OCI-LY1 (cell line): ENCODE measurements around the gene SCIMP.

ENCODE experiments used
- H2AFZ ChIP-seq: fragments of 200-600 bp; sonication (generic), shearing (Covaris generic); 2 replicates; pipeline ENCODE4 v1.6.0; 2014; ENCODE audit warnings: antibody characterized with exemption, mild to moderate bottlenecking, low read length
- H3F3A ChIP-seq: fragments of 200-600 bp; sonication (generic), shearing (Covaris generic); 2 replicates; pipeline ENCODE4 v1.6.0; 2014; ENCODE audit warnings: mild to moderate bottlenecking, antibody characterized with exemption, low read length, moderate library complexity; ENCODE audit not compliant: insufficient read depth
- H3K27ac ChIP-seq: fragments of 200-600 bp; sonication (generic); 2 replicates; pipeline ENCODE4 v1.5.1; 2014; ENCODE audit warnings: low read length, mixed run types, mild to moderate bottlenecking, low read depth; ENCODE audit not compliant: poor library complexity, severe bottlenecking
- H3K27me3 ChIP-seq: fragments of 200-600 bp; sonication (generic); 2 replicates; pipeline ENCODE4 v1.6.0; 2014; ENCODE audit warnings: antibody characterized with exemption, mild to moderate bottlenecking, low read length, moderate library complexity; ENCODE audit not compliant: insufficient read depth
- H3K36me3 ChIP-seq: fragments of 200-600 bp; sonication (generic); 2 replicates; pipeline ENCODE4 v1.6.1; 2014; ENCODE audit warnings: mild to moderate bottlenecking, antibody characterized with exemption, low read length, moderate library complexity, mixed read lengths; ENCODE audit not compliant: insufficient read depth
- H3K4me1 ChIP-seq: fragments of 200-600 bp; sonication (generic); 2 replicates; pipeline ENCODE4 v1.5.1; 2014; ENCODE audit warnings: mild to moderate bottlenecking, low read length, moderate library complexity; ENCODE audit not compliant: insufficient read depth, severe bottlenecking
- H3K4me2 ChIP-seq: fragments of 200-600 bp; sonication (generic), shearing (Covaris generic); 2 replicates; pipeline ENCODE4 v1.6.1; 2014; ENCODE audit warnings: low read length
- H3K4me3 ChIP-seq: fragments of 200-600 bp; sonication (generic); 2 replicates; pipeline ENCODE4 v1.5.1; 2014; ENCODE audit warnings: low read length, low read depth, mild to moderate bottlenecking, mixed read lengths; ENCODE audit not compliant: poor library complexity, severe bottlenecking
- H3K79me2 ChIP-seq: fragments of 200-600 bp; shearing (Covaris generic); 2 replicates; pipeline ENCODE4 v1.6.1; 2016; ENCODE audit warnings: mixed run types, low read length, mixed read lengths; ENCODE audit not compliant: insufficient read depth
- H3K9ac ChIP-seq: fragments of 200-600 bp; sonication (generic), shearing (Covaris generic); 2 replicates; pipeline ENCODE4 v1.6.1; 2014; ENCODE audit warnings: mild to moderate bottlenecking, low read length, mixed read lengths
- H3K9me2 ChIP-seq: fragments of 200-600 bp; sonication (generic), shearing (Covaris generic); 2 replicates; pipeline ENCODE4 v1.6.1; 2014; ENCODE audit warnings: low read depth, mild to moderate bottlenecking, low read length, mixed read lengths
- H3K9me3 ChIP-seq: fragments of 200-600 bp; shearing (Covaris generic); 2 replicates; pipeline ENCODE4 v1.6.1; 2014; ENCODE audit warnings: low read length, mixed read lengths
- H4K20me1 ChIP-seq: fragments of 200-600 bp; sonication (generic), shearing (Covaris generic); 2 replicates; pipeline ENCODE4 v1.6.0; 2016; ENCODE audit warnings: mild to moderate bottlenecking, low read length; ENCODE audit not compliant: insufficient read depth
- EZH2 ChIP-seq: fragments of 200-600 bp; sonication (generic), shearing (Covaris generic); IDR thresholded peaks from 2 replicates; pipeline ENCODE4 v1.8.0; 2017; ENCODE audit warnings: borderline replicate concordance, mixed run types, mild to moderate bottlenecking, antibody characterized with exemption, low read length, moderate library complexity, mixed read lengths
- TF ChIP-seq, protein P1 (sequence below): fragments of 200-600 bp; sonication (generic), shearing (Covaris generic); IDR thresholded peaks from 2 replicates; pipeline ENCODE4 v1.5.1; 2017; ENCODE audit warnings: mild to moderate bottlenecking, antibody characterized with exemption, low read length, moderate library complexity, mixed read lengths

Gene SCIMP

DNA sequence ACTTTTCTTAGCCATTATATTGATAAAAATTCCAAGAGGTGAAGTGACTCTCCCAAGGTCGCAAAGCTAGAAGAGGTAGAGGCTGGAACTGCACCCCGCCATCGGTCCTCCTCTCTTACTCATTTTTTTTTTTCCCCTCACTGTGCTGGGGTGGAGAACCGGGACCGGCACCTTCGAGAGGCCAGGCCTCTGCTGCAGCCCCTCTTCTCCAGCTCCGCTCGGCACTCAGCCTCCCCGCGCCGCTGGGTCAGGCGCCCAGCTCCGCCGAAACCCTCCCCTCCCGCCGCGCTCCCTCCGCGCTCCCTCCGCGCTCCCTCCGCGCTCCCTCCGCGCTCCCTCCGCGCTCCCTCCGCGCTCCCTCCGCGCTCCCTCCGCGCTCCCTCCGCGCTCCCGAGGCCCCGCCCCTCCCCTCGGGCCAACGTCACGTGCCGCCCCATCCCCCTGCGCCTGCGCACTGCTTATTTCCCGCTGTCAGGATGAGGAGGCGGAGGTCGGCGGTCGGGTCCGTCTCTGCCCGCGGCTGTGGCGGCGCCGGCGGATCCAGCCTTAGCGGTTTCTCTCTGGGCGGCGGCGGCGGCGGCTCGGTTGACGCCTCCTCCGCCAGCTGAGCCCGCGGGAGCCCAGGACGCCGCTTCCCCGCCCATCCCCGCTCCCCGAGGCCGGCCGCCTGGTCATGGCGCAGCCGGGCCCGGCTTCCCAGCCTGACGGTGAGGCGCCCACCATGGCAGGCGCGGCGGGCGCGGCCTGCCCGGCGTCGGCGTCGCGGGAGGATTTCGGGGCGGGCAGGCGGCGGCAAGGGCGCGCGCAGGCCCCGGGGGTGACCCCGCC is 47.4 kb upstream of the SCIMP start, which contains the start of gene RABEP1:
Gene RABEP1, plus strand, starts transcription at position 471 of the 828 bp plus-strand sequence. Its CDS starts 203 bp downstream, at position 674.
- H2AFZ ChIP-seq: peak within 1 kb of the TSS; percentile 98; the same call in 1 of the 2 replicates
- H3K9me2 ChIP-seq: no peaks in the 10 kb centered on the region
- TF ChIP-seq EZH2: no peak
- TF ChIP-seq, protein P1, sequence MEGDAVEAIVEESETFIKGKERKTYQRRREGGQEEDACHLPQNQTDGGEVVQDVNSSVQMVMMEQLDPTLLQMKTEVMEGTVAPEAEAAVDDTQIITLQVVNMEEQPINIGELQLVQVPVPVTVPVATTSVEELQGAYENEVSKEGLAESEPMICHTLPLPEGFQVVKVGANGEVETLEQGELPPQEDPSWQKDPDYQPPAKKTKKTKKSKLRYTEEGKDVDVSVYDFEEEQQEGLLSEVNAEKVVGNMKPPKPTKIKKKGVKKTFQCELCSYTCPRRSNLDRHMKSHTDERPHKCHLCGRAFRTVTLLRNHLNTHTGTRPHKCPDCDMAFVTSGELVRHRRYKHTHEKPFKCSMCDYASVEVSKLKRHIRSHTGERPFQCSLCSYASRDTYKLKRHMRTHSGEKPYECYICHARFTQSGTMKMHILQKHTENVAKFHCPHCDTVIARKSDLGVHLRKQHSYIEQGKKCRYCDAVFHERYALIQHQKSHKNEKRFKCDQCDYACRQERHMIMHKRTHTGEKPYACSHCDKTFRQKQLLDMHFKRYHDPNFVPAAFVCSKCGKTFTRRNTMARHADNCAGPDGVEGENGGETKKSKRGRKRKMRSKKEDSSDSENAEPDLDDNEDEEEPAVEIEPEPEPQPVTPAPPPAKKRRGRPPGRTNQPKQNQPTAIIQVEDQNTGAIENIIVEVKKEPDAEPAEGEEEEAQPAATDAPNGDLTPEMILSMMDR: peak; percentile 9; the same call in 1 of the 2 replicates
- no peaks in the 10 kb centered on the region for H3K9me3 ChIP-seq
- H3K79me2 ChIP-seq: peaks cover 44% of the 10 kb centered on the region
- no peaks in the 10 kb centered on the region for H3K27me3 ChIP-seq
- peaks cover 46% of the 10 kb centered on the region for H3K4me1 ChIP-seq
- H3F3A ChIP-seq: no peaks in the 10 kb centered on the region
- H3K27ac ChIP-seq: peak within 1 kb of the TSS; percentile 15
- no peaks in the 10 kb centered on the region for H4K20me1 ChIP-seq
- H3K4me3 ChIP-seq: peak within 1 kb of the TSS; percentile 75
- peaks cover 14% of the 10 kb centered on the region for H3K36me3 ChIP-seq
- peak within 1 kb of the TSS; percentile 97 for H3K4me2 ChIP-seq
- H3K9ac ChIP-seq: peak within 1 kb of the TSS; percentile 96

DNA sequence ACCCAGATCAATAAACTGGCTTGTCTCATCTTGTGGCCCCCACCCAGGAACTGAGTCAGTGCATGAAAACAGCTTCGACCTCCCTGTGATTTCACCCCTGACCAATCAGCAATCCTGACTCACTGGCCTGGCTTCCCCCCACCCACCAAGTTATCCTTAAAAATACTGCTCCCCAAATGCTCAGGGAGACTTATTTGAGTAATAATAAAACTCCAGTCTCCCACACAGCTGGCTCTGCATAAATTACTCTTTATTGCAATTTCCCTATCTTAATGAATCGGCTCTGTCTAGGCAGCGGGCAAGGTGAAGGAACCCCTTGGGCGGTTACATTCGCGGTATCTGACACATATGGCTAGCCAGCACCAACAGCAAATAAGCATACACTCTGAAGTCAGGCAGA is 37.7 kb upstream of the SCIMP start:
- no peak overlapping the region for H2AFZ ChIP-seq
- TF ChIP-seq, protein P1: no peak

DNA sequence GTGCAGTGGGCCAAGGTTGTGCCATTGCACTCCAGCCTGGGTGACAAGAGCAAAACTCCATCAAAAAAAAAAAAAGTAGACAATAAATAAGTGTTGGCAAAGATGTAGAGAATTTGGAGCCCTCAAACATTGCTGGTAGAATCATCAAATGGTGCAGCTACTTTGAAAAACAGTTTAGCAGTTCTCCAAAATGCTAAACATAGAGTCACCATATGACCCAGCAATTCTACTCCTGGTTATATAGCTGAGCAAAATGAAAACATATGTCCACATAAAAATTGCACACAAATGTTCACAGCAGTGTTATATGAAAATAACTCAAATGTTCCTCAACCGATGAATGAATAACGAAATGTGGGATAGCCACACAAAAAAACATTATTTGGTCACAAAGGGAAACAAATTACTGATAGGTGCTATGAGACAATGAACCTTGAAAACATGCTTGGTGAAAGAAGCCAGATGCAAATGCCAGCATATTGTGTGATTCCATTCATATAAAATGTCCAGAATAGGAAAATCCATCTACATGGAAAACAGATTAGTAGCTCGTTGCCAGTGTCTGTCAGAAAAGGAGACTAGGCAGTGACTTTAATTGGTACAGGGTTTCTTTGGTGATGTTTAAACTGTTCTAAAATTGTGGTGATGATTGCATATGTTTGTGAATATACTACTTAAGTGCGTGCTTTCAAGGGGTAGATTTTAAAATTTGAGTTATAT is 34.7 kb upstream of the SCIMP start:
- no peak overlapping the region for H3K9ac ChIP-seq
- no peaks in the 10 kb centered on the region for H4K20me1 ChIP-seq
- H3K36me3 ChIP-seq: no peaks in the 10 kb centered on the region
- no peak overlapping the region for H3K27ac ChIP-seq
- H3K27me3 ChIP-seq: no peaks in the 10 kb centered on the region
- H3K79me2 ChIP-seq: no peaks in the 10 kb centered on the region
- no peaks in the 10 kb centered on the region for H3K9me2 ChIP-seq
- peaks cover 6% of the 10 kb centered on the region for H3K4me1 ChIP-seq
- no peak overlapping the region for H3K4me2 ChIP-seq
- H2AFZ ChIP-seq: no peak overlapping the region
- peaks cover 4% of the 10 kb centered on the region; the same call in 1 of the 2 replicates for H3K9me3 ChIP-seq
- H3K4me3 ChIP-seq: no peak overlapping the region
- TF ChIP-seq, protein P1: no peak
- TF ChIP-seq EZH2: no peak
- no peaks in the 10 kb centered on the region for H3F3A ChIP-seq

More for the DNA sequence above, 37.7 kb upstream of the SCIMP start:
- H3K27me3 ChIP-seq: no peaks in the 10 kb centered on the region
- H3K9me2 ChIP-seq: no peaks in the 10 kb centered on the region
- no peaks in the 10 kb centered on the region for H3K4me1 ChIP-seq
- H3K27ac ChIP-seq: no peak overlapping the region
- H3K36me3 ChIP-seq: no peaks in the 10 kb centered on the region
- H3K9ac ChIP-seq: no peak overlapping the region
- H3K4me2 ChIP-seq: no peak overlapping the region
- no peaks in the 10 kb centered on the region for H4K20me1 ChIP-seq
- no peaks in the 10 kb centered on the region for H3K79me2 ChIP-seq
- H3K9me3 ChIP-seq: peaks cover 4% of the 10 kb centered on the region; the same call in 1 of the 2 replicates
- no peaks in the 10 kb centered on the region for H3F3A ChIP-seq
- no peak overlapping the region for H3K4me3 ChIP-seq
